ENCODE data around the gene CDIPT. TPM values are rescaled to one million over a fixed set of nuclear protein-coding genes. Genes with fewer than 3 reads are reported as not detected.

Gene CDIPT
- total and polyA plus RNA-seq, 2 of the 13 experiments (the other 11 are each of a cell fraction or from before 2014, with no cell fraction given), result 54.9 to 97.5 TPM

DNA sequence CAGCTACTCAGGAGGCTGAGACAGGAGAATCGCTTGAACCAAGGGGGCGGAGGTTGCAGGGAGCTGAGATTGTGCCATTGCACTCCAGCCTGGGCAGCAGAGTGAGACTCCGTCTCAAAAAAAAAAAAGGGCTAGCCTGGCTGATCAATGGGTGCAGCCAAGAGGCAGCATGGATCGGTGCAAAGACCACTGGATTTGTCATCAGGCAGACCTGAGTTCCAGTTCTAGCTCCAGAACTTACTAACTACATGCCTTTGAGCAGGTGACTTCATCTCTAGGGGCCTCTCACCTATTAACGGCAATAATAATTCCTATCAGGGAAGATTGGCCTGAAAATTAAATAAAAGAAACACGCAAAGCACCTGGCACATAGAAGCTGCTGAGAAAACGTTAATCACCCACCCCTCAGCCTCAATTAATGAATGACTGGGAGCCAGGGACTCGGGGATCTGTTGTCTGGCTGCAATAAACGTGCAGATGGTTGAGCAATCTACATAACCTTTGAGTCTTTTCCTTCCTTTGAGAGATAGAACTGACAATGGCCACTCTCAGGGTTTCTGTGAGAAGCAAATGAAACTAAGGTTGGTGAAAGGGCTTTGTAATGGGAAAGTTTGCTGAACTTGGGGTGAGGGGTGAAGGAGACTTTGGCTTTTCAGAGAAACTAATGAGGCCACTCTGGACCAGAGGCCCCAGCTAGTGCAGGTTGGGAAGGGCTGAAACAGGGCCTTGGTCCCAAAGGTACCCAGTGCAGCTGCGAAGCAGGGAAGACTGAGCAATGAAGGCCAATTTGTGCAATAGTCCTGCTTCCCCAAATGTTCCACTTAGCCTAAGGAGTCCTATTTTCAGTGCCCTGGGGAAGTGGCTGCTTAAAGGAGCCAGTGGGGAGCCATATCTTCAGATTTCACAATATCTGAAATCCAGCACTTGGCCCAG lies 28.8 kb upstream of the CDIPT start (continued):
- TF ChIP-seq, protein P1, sequence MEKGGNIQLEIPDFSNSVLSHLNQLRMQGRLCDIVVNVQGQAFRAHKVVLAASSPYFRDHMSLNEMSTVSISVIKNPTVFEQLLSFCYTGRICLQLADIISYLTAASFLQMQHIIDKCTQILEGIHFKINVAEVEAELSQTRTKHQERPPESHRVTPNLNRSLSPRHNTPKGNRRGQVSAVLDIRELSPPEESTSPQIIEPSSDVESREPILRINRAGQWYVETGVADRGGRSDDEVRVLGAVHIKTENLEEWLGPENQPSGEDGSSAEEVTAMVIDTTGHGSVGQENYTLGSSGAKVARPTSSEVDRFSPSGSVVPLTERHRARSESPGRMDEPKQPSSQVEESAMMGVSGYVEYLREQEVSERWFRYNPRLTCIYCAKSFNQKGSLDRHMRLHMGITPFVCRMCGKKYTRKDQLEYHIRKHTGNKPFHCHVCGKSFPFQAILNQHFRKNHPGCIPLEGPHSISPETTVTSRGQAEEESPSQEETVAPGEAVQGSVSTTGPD (CRISPR knock-in tag; IDR thresholded peaks at IDR 0.05), result no peak
- TF ChIP-seq, protein P2, sequence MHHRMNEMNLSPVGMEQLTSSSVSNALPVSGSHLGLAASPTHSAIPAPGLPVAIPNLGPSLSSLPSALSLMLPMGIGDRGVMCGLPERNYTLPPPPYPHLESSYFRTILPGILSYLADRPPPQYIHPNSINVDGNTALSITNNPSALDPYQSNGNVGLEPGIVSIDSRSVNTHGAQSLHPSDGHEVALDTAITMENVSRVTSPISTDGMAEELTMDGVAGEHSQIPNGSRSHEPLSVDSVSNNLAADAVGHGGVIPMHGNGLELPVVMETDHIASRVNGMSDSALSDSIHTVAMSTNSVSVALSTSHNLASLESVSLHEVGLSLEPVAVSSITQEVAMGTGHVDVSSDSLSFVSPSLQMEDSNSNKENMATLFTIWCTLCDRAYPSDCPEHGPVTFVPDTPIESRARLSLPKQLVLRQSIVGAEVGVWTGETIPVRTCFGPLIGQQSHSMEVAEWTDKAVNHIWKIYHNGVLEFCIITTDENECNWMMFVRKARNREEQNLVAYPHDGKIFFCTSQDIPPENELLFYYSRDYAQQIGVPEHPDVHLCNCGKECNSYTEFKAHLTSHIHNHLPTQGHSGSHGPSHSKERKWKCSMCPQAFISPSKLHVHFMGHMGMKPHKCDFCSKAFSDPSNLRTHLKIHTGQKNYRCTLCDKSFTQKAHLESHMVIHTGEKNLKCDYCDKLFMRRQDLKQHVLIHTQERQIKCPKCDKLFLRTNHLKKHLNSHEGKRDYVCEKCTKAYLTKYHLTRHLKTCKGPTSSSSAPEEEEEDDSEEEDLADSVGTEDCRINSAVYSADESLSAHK (CRISPR knock-in tag; IDR thresholded peaks at IDR 0.05; ENCODE audit: borderline replicate concordance), result no peak
- TF ChIP-seq, protein P3, sequence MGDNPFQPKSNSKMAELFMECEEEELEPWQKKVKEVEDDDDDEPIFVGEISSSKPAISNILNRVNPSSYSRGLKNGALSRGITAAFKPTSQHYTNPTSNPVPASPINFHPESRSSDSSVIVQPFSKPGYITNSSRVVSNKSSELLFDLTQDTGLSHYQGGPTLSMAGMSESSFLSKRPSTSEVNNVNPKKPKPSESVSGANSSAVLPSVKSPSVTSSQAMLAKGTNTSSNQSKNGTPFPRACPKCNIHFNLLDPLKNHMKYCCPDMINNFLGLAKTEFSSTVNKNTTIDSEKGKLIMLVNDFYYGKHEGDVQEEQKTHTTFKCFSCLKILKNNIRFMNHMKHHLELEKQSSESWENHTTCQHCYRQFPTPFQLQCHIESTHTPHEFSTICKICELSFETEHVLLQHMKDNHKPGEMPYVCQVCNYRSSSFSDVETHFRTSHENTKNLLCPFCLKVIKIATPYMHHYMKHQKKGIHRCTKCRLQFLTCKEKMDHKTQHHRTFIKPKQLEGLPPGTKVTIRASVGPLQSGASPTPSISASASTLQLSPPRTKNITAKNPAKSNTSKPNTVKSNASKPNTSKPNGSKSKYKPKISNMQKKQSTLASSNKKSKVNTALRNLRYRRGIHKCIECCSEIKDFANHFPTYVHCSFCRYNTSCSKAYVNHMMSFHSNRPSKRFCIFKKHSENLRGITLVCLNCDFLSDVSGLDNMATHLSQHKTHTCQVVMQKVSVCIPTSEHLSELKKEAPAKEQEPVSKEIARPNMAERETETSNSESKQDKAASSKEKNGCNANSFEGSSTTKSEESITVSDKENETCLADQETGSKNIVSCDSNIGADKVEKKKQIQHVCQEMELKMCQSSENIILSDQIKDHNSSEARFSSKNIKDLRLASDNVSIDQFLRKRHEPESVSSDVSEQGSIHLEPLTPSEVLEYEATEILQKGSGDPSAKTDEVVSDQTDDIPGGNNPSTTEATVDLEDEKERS (CRISPR knock-in tag; IDR thresholded peaks at IDR 0.05), result no peak
- no peak for TF ChIP-seq ZNF562 (CRISPR knock-in tag; IDR thresholded peaks at IDR 0.05; ENCODE audit: borderline replicate concordance)
- no peak; the same call in 1 of the 2 replicates for TF ChIP-seq HMG20A (CRISPR knock-in tag; IDR thresholded peaks at IDR 0.05; ENCODE audit: borderline replicate concordance)
- TF ChIP-seq ZNF891 (CRISPR knock-in tag; IDR thresholded peaks at IDR 0.05), result no peak
- no peak for TF ChIP-seq ZNF34 (CRISPR knock-in tag; IDR thresholded peaks at IDR 0.05; ENCODE audit: borderline replicate concordance)
- TF ChIP-seq ONECUT2 (CRISPR knock-in tag; IDR thresholded peaks at IDR 0.05), result no peak
- TF ChIP-seq ZNF24 (IDR thresholded peaks at IDR 0.05), result no peak
- peak; percentile 42; the same call in 1 of the 2 replicates for TF ChIP-seq ELF3 (CRISPR knock-in tag; IDR thresholded peaks at IDR 0.05)
- TF ChIP-seq, protein P4, sequence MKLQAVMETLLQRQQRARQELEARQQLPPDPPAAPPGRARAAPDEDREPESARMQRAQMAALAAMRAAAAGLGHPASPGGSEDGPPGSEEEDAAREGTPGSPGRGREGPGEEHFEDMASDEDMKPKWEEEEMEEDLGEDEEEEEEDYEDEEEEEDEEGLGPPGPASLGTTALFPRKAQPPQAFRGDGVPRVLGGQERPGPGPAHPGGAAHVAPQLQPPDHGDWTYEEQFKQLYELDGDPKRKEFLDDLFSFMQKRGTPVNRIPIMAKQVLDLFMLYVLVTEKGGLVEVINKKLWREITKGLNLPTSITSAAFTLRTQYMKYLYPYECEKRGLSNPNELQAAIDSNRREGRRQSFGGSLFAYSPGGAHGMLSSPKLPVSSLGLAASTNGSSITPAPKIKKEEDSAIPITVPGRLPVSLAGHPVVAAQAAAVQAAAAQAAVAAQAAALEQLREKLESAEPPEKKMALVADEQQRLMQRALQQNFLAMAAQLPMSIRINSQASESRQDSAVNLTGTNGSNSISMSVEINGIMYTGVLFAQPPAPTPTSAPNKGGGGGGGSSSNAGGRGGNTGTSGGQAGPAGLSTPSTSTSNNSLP (IDR thresholded peaks at IDR 0.05; ENCODE audit: low read depth, low read length), result peak; percentile 72
- TF ChIP-seq ZNF616 (CRISPR knock-in tag; IDR thresholded peaks at IDR 0.05; ENCODE audit: low read depth), result peak; percentile 53; the same call in 1 of the 2 replicates
- TF ChIP-seq, protein P5, sequence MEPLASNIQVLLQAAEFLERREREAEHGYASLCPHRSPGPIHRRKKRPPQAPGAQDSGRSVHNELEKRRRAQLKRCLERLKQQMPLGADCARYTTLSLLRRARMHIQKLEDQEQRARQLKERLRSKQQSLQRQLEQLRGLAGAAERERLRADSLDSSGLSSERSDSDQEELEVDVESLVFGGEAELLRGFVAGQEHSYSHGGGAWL (CRISPR knock-in tag; IDR thresholded peaks at IDR 0.05), result no peak
- no peak for TF ChIP-seq HMGA1 (CRISPR knock-in tag; conservative IDR thresholded peaks at IDR 0.05)
- no peak for TF ChIP-seq AHR (CRISPR knock-in tag; IDR thresholded peaks at IDR 0.05)
- TF ChIP-seq SRSF9 (IDR thresholded peaks at IDR 0.05; ENCODE audit: borderline replicate concordance, insufficient read depth, low read depth, low read length, poor library complexity, severe bottlenecking), result no peak
- 0 out of 2 replicates have a peak, but pooled peaks have one; percentile 14 for TF ChIP-seq ZNF354B (CRISPR knock-in tag; IDR thresholded peaks at IDR 0.05)
- TF ChIP-seq KAT7 (CRISPR knock-in tag; IDR thresholded peaks at IDR 0.05; ENCODE audit: borderline replicate concordance), result no peak
- no peak for TF ChIP-seq YEATS2 (CRISPR knock-in tag; IDR thresholded peaks at IDR 0.05; ENCODE audit: borderline replicate concordance)
